ENCODE data around the gene GABARAPL1.
"Not testable (repeated sequence)": the region's sequence is repeated elsewhere in the genome, so short reads cannot be mapped to it uniquely, and the experiment has no call there.

The GABARAPL1 gene

DNA sequence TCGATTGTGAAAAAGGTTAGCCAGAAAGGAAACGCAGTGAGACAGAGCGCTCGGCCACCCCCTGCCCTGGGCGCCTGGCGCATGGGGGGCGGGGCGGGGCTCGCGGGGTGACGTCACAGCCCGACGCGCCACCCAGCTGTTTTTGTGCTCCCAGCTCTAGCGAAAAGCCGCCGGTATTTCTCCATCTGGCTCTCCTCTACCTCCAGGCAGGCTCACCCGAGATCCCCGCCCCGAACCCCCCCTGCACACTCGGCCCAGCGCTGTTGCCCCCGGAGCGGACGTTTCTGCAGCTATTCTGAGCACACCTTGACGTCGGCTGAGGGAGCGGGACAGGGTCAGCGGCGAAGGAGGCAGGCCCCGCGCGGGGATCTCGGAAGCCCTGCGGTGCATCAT, at the start of gene GABARAPL1:
GABARAPL1 (plus strand) TSS at position 139 of the 393 bp plus-strand sequence; CDS start at position 392, 253 bp downstream.
- peak; percentile 78 for DNase-seq

GRCh38 chr12:10163084-10163483, 49.6 kb upstream of the GABARAPL1 start:
- no peak for DNase-seq

DNA sequence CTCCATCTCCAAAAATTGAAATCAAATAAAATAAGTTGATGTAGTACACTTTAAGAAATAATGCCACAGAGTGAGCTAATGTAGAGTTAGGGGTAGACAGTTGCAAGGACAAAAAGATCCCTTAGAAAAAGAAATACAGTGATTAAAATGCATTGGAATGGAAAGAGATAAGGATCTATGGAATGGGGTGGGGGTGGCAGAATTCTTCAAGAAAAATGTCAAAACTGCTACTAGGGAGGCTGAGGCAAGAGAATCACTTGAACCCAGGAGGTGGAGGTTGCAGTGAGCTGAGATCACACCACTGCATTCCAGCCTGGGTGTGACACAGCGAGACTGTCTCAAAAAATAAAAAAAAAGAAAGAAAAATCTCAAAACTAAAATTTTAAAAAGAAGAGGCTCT, 47.3 kb upstream of the GABARAPL1 start:
- no peak for DNase-seq

- DNase-seq: no peak
Observed at GRCh38 chr12:10167599-10167998, 45.1 kb upstream of the GABARAPL1 start.

GRCh38 chr12:10169104-10169503, 43.6 kb upstream of the GABARAPL1 start:
- no peak for DNase-seq

- DNase-seq: no peak
Observed at GRCh38 chr12:10170216-10170615, 42.5 kb upstream of the GABARAPL1 start.

DNA sequence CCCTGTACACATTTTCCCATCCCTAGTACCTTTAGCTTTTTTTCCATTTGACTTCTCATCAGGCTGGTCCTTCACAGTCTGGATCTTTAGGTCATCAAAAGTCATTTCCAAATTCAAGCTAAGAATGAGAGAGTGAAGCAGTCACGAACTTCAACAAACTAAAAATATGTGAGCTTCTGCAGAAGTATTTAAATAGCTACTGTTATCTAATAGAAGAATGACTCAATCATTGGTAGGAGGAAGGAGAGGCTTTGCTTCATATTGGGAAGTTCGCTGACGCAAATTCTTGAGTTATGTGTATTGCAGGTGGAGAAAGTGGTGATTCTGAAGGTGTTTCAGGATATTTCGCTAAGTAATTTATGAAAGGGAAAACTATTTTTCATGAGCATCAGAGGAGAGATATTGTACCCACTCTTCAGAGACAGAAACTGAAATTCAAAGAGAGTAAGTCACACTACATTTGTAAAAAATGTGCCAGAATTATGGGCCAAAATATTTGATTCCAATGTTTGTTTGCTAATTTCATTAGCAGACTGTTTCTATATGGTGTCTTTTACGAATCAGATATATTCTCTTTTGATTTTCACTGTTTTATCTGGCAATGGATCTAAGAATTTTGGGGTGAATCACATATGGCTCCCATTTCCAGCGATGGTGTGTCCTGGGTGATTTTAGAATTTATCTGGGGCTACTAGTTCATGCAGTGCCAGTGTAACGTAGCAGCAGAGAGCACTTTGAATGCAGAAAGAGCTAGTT, 40.5 kb upstream of the GABARAPL1 start, which contains the start of gene OLR1:
OLR1 (minus strand) TSS at position 160 of the 756 bp plus-strand sequence; CDS start at position 105, 55 bp downstream.
- DNase-seq: no peak

- DNase-seq: no peak
Observed at GRCh38 chr12:10174986-10175614, 37.6 kb upstream of the GABARAPL1 start.

DNA sequence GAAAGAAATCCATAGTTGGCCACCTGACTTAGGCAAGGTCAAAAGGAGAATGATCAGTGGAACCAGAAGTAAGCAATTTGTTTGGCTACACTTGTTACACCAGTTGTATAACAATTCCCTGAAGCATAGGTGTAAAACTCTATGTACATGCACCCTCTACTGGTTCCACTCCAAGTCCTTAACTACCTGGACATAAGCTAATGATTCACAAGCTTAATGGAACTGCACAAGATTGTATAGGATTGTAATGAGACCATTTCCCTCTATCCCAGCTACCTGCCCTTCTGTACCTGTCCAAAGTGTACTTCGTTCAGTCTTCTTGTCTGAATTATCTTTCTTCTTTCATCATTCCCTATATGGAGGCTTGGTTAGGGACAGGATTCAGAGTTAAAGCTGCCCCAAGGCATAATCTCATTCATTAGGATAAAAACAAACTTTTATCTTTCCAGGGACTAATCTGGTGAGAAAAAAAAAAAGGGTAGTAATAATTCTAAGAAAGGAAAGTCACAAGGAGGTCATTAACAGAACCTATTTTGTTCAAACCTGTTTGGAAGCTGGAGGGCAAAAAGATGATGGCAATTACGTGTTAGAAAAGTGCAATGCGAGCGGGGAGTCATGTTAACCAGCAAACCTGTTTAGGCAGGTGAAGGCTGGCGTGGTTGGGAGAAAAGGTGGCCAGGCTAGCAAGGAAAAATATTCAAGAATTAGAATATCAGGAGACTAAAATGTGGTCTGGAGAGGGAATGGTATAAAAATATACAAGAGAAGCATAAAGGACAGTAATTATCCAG, 36.6 kb upstream of the GABARAPL1 start:
- no peak for DNase-seq

- DNase-seq: no peak
Observed at GRCh38 chr12:10178821-10179220, 33.9 kb upstream of the GABARAPL1 start, which contains the start of gene TMEM52B. TMEM52B (plus strand) TSS chr12:10179032; CDS start chr12:10179575, 543 bp downstream.

- DNase-seq: no peak
Observed at GRCh38 chr12:10179776-10180181, 32.9 kb upstream of the GABARAPL1 start.

- DNase-seq: no peak
Observed at GRCh38 chr12:10182354-10183049, 30.2 kb upstream of the GABARAPL1 start.

DNA sequence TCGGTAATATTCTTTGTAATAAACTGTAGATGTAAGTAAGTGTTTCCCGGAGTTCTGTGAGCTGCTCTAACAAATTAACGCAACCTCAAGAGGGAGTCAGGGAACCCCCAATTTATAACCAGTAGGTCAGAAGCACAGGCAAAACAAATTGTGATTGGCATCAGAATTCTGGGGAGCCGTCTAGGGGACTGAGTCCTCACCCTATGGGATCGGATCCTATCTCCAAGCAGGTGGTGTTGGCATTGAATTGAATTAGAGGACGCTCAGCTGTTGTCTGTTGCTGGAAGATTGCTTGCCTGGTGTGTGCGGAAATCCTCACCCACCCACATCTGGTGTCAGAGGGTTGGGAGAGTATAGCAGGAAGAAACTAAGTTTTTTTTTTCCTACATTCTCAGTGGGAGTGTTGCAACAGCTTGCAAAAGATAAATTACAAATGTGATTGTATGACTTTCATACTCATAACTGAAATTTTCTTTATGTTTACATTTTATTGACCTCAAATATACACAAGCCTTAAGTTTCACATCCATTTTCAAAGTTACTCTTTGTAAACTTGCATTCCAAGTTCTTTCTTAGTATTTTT, 28.3 kb upstream of the GABARAPL1 start:
- no peak for DNase-seq

GRCh38 chr12:10186299-10186698, 26.4 kb upstream of the GABARAPL1 start:
- no peak for DNase-seq

GRCh38 chr12:10186958-10187357, 25.7 kb upstream of the GABARAPL1 start:
- DNase-seq: not testable (repeated sequence)

- no peak for DNase-seq
Observed at GRCh38 chr12:10189653-10190052, 23.0 kb upstream of the GABARAPL1 start.

GRCh38 chr12:10190558-10191388, 21.9 kb upstream of the GABARAPL1 start:
- peak; percentile 51 for DNase-seq

GRCh38 chr12:10191865-10192264, 20.8 kb upstream of the GABARAPL1 start:
- DNase-seq: no peak

DNA sequence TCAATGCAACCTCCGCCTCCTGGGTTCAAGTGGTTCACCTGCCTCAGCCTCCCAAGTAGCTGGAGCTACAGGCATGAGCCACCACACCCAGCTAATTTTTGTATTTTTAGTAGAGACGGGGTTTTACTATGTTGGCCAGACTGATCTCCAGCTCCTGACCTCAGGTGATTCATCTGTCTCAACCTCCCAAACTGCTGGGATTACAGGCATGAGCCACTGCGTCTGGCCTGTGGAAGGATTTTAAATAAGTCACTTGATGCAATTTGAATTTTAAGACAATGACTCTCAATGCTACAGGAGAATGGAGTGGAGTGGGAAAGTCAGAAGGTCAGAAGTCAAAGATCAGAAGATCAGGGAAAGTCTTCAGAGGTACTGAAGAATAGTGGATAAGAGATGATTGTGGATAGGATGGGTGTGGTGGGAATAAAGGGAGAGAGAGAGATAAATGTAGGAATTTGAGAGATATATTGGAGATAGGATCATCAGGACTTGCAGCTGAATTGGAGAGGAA, 18.5 kb upstream of the GABARAPL1 start:
- no peak for DNase-seq

GRCh38 chr12:10196210-10196609, 16.5 kb upstream of the GABARAPL1 start:
- no peak for DNase-seq

GRCh38 chr12:10197879-10198278, 14.8 kb upstream of the GABARAPL1 start:
- DNase-seq: no peak

All from activated naive CD4-positive, alpha-beta T cell treated with anti-CD3 and anti-CD28 coated beads, Interleukin-2, amount 50 U/mL, for 16 hours (primary cell).